HL-60 (cell line): ENCODE results near the gene ZNF281.

Source experiments
- DNase-seq, 2 experiments: peaks; one replicate each; pipeline ENCODE4 v3.0.0-alpha.2; 2010 to 2020; ENCODE audit warnings: low read depth in 1 of 2, low spot score in 1 of 2
- H3K27ac ChIP-seq: fragments of 250-450 bp; sonication (Bioruptor Pico); replicated peaks from 2 replicates; pipeline ENCODE4 v1.5.1; 2020; ENCODE audit warnings: mild to moderate bottlenecking, moderate library complexity
- H3K27me3 ChIP-seq: fragments of 250-450 bp; sonication (Bioruptor Pico); 2 replicates; pipeline ENCODE4 v1.5.1; 2021; ENCODE audit warnings: mild to moderate bottlenecking, moderate library complexity; ENCODE audit not compliant: insufficient read depth, poor library complexity, severe bottlenecking
- H3K4me3 ChIP-seq: replicated peaks from 2 replicates; pipeline ENCODE4 v1.5.1; 2011; ENCODE audit warnings: mild to moderate bottlenecking, control low read depth, low read length; ENCODE audit not compliant: insufficient read depth
- GABPA ChIP-seq: IDR thresholded peaks from 2 replicates; pipeline ENCODE4 v1.6.1; 2012; ENCODE audit warnings: low read depth
- POLR2AphosphoS5 ChIP-seq: IDR thresholded peaks from 2 replicates; pipeline ENCODE4 v1.6.1; 2012; ENCODE audit warnings: low read depth
- SPI1 ChIP-seq: IDR thresholded peaks from 2 replicates; pipeline ENCODE4 v1.6.1; 2012; ENCODE audit warnings: low read depth, mild to moderate bottlenecking, borderline replicate concordance
- TF ChIP-seq, protein P1 (sequence below): IDR thresholded peaks from one replicate; pipeline ENCODE4 v1.5.1; 2011; ENCODE audit warnings: low read length, control low read depth, inconsistent platforms; ENCODE audit not compliant: insufficient read depth
- TF ChIP-seq, protein P2 (sequence below): IDR thresholded peaks from 2 replicates; pipeline ENCODE4 v1.6.1; 2012; ENCODE audit warnings: low read depth; ENCODE audit not compliant: insufficient replicate concordance

Gene ZNF281

DNA sequence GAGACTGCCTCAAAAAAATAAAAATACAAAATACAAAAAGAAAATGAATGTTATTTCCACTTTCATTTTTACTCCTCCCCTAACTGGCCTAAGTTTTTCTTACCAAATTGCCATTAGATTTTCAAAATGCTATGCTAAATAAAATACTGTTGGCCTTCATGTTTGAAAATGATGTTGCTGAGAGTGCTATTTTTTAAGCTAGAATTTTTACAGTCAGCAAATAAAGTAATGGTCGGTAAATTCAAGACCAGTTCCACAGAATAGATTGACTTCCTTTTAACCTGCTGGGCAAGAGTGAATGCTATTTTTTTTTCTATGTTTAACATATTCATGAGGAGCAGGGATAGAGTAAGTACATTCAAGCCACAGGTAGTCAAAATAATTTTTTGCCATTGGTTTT lies 31.7 kb downstream of the ZNF281 start:
- H3K27ac ChIP-seq = no peak overlapping the region
- DNase-seq = no peak

DNA sequence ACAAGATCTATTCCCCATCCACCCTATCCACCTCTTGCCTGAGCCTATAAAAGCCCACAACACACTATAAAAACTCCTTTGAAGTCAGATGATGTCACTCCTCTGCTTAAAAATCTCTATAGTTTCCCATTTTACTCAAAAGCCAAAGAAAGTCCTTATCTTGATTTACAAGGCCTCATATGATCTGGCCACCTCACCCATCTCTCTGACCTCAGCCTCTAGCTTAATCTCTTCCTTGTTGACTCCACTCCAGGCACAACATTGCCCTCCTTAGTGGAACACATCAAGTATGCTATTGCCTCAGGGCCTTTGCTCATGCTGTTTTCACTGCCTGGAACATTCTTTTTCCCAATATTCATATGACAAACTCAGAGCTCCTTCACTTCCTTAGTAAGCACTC lies 33.3 kb downstream of the ZNF281 start:
- no peak for DNase-seq
- TF ChIP-seq, protein P1, sequence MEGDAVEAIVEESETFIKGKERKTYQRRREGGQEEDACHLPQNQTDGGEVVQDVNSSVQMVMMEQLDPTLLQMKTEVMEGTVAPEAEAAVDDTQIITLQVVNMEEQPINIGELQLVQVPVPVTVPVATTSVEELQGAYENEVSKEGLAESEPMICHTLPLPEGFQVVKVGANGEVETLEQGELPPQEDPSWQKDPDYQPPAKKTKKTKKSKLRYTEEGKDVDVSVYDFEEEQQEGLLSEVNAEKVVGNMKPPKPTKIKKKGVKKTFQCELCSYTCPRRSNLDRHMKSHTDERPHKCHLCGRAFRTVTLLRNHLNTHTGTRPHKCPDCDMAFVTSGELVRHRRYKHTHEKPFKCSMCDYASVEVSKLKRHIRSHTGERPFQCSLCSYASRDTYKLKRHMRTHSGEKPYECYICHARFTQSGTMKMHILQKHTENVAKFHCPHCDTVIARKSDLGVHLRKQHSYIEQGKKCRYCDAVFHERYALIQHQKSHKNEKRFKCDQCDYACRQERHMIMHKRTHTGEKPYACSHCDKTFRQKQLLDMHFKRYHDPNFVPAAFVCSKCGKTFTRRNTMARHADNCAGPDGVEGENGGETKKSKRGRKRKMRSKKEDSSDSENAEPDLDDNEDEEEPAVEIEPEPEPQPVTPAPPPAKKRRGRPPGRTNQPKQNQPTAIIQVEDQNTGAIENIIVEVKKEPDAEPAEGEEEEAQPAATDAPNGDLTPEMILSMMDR = no peak
- TF ChIP-seq SPI1 (no peak), GABPA (no peak), POLR2AphosphoS5 (no peak)
- TF ChIP-seq, protein P2, sequence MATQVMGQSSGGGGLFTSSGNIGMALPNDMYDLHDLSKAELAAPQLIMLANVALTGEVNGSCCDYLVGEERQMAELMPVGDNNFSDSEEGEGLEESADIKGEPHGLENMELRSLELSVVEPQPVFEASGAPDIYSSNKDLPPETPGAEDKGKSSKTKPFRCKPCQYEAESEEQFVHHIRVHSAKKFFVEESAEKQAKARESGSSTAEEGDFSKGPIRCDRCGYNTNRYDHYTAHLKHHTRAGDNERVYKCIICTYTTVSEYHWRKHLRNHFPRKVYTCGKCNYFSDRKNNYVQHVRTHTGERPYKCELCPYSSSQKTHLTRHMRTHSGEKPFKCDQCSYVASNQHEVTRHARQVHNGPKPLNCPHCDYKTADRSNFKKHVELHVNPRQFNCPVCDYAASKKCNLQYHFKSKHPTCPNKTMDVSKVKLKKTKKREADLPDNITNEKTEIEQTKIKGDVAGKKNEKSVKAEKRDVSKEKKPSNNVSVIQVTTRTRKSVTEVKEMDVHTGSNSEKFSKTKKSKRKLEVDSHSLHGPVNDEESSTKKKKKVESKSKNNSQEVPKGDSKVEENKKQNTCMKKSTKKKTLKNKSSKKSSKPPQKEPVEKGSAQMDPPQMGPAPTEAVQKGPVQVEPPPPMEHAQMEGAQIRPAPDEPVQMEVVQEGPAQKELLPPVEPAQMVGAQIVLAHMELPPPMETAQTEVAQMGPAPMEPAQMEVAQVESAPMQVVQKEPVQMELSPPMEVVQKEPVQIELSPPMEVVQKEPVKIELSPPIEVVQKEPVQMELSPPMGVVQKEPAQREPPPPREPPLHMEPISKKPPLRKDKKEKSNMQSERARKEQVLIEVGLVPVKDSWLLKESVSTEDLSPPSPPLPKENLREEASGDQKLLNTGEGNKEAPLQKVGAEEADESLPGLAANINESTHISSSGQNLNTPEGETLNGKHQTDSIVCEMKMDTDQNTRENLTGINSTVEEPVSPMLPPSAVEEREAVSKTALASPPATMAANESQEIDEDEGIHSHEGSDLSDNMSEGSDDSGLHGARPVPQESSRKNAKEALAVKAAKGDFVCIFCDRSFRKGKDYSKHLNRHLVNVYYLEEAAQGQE = no peak
- Histone ChIP-seq H3K27me3 (no peaks in the 10 kb centered on the region), H3K27ac (no peak overlapping the region), H3K4me3 (no peak overlapping the region)

More for the DNA sequence above, 31.7 kb downstream of the ZNF281 start:
- no peaks in the 10 kb centered on the region for H3K27me3 ChIP-seq
- no peak for TF ChIP-seq GABPA
- no peak for TF ChIP-seq SPI1
- TF ChIP-seq, protein P2 = no peak
- TF ChIP-seq POLR2AphosphoS5 = no peak
- H3K4me3 ChIP-seq = no peak overlapping the region

DNA sequence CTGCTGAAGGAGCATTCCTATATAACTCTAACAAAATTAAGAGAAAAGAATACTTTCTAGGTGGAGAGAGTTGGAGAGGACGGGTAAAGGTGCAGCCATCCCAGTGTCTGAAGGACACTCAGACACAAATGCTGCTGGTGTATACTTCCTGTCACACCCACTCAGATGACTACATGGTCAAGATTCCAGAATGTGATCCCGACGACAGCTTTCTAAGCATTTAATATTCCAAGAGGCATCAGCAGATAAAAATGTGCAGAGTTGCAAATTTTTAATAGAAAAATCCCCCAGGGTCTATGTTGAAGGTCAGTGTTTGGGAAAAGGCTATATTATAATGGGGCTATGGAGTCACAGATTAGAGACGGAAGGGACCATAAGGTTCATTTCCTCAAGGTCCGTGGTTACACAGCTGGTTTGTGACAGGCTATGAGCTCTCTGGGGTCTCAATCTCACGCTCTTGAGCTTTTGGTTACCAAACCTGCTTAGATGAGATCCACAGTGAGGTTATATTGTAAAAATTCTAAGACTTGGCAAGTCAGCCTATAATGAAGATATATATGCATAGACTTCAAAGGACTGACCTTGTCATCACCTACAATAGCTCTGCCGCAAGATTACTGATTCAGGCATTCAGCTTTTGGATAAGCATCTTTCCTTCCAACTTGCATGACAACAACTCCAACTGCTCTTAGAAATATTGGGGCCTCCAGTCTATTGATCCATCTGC lies 35.1 kb downstream of the ZNF281 start:
- Histone ChIP-seq H3K27ac (no peak overlapping the region), H3K4me3 (no peak overlapping the region)
- TF ChIP-seq, protein P2 = no peak
- TF ChIP-seq GABPA (no peak), POLR2AphosphoS5 (no peak), SPI1 (no peak)

DNA sequence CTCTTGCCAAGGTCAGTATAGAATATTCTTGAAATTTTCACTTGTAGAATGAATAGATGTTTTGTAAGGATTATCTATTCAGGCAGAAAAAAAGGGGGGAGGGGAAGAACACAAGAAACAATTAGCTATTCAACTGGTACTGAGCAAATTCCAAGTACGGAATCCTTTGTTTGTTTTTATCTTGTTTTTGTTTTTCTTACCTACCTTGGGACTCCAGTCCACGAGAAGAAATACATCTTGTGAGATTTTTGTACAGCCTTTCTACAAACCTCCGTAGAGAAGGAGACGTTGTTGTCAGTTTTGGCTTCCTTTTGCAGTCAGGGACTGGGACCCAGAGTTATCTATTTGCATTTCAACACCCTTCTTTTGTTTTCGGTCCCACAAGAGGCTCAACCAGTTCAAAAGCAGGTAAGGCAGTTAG lies 36.0 kb downstream of the ZNF281 start:
- TF ChIP-seq SPI1 (no peak), POLR2AphosphoS5 (no peak), GABPA (no peak)
- TF ChIP-seq, protein P2 = no peak
- TF ChIP-seq, protein P1 = no peak
- Histone ChIP-seq H3K27me3 (no peaks in the 10 kb centered on the region), H3K27ac (no peak overlapping the region), H3K4me3 (no peak overlapping the region)
- no peak for DNase-seq

More for the DNA sequence above, 35.1 kb downstream of the ZNF281 start:
- no peaks in the 10 kb centered on the region for H3K27me3 ChIP-seq
- no peak for DNase-seq
